Mesendoderm (in vitro differentiated cells): ENCODE data around the gene THSD4.

ENCODE experiments used
- DNase-seq: peaks from one replicate; pipeline ENCODE4 v3.0.0; 2013
- H2AK5ac ChIP-seq: 2 replicates; pipeline ENCODE4 v1.6.1; 2013; ENCODE audit warnings: low read length, inconsistent platforms
- H2BK120ac ChIP-seq: 2 replicates; pipeline ENCODE4 v1.6.1; 2013; ENCODE audit warnings: low read depth, mild to moderate bottlenecking, low read length, moderate library complexity, mixed read lengths
- H2BK15ac ChIP-seq: replicated peaks from 2 replicates; pipeline ENCODE4 v1.6.1; 2013; ENCODE audit warnings: low read depth, mild to moderate bottlenecking, moderate library complexity
- H2BK5ac ChIP-seq: 2 replicates; pipeline ENCODE4 v1.6.1; 2013; ENCODE audit warnings: low read length, inconsistent platforms
- H3K18ac ChIP-seq: 2 replicates; pipeline ENCODE4 v1.6.1; 2013; ENCODE audit warnings: mild to moderate bottlenecking, low read length, mixed read lengths
- H3K23ac ChIP-seq: one replicate; pipeline ENCODE4 v1.6.1; 2013; ENCODE audit warnings: low read length
- H3K27ac ChIP-seq: 2 replicates; pipeline ENCODE4 v1.5.1; 2013; ENCODE audit warnings: low read depth, mild to moderate bottlenecking, inconsistent platforms, low read length, moderate library complexity
- H3K27me3 ChIP-seq: 2 replicates; pipeline ENCODE4 v1.6.1; 2013; ENCODE audit warnings: low read length, control low read depth, mild to moderate bottlenecking, inconsistent platforms; ENCODE audit not compliant: insufficient read depth, poor library complexity
- H3K36me3 ChIP-seq: 2 replicates; pipeline ENCODE4 v1.6.1; 2013; ENCODE audit warnings: low read length, inconsistent platforms; ENCODE audit not compliant: control insufficient read depth, insufficient read depth
- H3K4ac ChIP-seq: one replicate; pipeline ENCODE4 v1.6.1; 2013; ENCODE audit warnings: low read depth, mild to moderate bottlenecking, low read length, moderate library complexity
- H3K4me1 ChIP-seq: 2 replicates; pipeline ENCODE4 v1.6.1; 2013; ENCODE audit warnings: low read depth, low read length, inconsistent platforms; ENCODE audit not compliant: control insufficient read depth
- H3K4me2 ChIP-seq: 2 replicates; pipeline ENCODE4 v1.6.1; 2013; ENCODE audit warnings: low read length
- H3K4me3 ChIP-seq: 2 replicates; pipeline ENCODE4 v1.5.1; 2013; ENCODE audit warnings: mild to moderate bottlenecking, low read length
- H3K56ac ChIP-seq: one replicate; pipeline ENCODE4 v1.6.1; 2013; ENCODE audit warnings: low read length
- H3K79me1 ChIP-seq: 2 replicates; pipeline ENCODE4 v1.6.1; 2013; ENCODE audit warnings: low read length, inconsistent platforms
- H3K79me2 ChIP-seq: 2 replicates; pipeline ENCODE4 v1.6.1; 2013; ENCODE audit warnings: mild to moderate bottlenecking, low read length; ENCODE audit not compliant: control insufficient read depth, insufficient read depth
- H3K9ac ChIP-seq: 2 replicates; pipeline ENCODE4 v1.6.1; 2013; ENCODE audit warnings: low read length, inconsistent platforms
- H4K5ac ChIP-seq: one replicate; pipeline ENCODE4 v1.6.1; 2013; ENCODE audit warnings: low read length
- H4K8ac ChIP-seq: one replicate; pipeline ENCODE4 v1.6.1; 2013; ENCODE audit warnings: low read depth, mild to moderate bottlenecking, control low read depth, low read length, moderate library complexity
- WGBS: extraction: QIAGEN DNeasy Blood & Tissue Kit; methylation state at CpG from one replicate; pipeline ENCODE4 v1.1.7; 2013; ENCODE audit warnings: low lambda C conversion rate, missing lambda C conversion rate; ENCODE audit not compliant: insufficient coverage; ENCODE audit errors: extremely low coverage; 5-methylcytosine and 5-hydroxymethylcytosine counted together

THSD4 gene

DNA sequence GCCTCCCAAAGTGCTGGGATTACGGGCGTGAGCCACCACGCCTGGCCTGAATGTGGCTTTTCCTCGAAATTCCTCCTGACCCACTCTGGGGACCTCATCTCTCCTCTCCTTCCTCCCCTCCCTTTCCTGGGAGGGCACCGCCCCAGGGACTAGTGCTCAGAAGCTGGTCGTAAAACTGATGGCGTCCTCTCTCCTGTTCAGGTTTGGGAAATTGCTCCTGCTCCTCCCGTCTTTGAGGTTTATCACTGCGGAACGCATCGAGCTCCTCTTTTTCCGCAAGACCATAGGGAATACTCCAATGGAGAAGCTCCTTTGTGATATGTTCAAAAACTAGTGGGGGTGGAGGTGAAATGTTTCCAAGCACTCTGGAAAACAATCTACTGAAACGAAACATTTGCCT, 702.1 kb downstream of the THSD4 start:
- Histone ChIP-seq H4K8ac (no peak overlapping the region), H2BK15ac (no peak overlapping the region), H3K79me2 (no peaks in the 10 kb centered on the region), H3K27ac (no peak overlapping the region), H3K4me1 (no peaks in the 10 kb centered on the region), H3K56ac (no peak overlapping the region), H4K5ac (no peak overlapping the region), H2BK120ac (no peak overlapping the region), H3K36me3 (no peaks in the 10 kb centered on the region), H3K4me3 (no peak overlapping the region), H3K79me1 (no peaks in the 10 kb centered on the region), H3K27me3 (no peaks in the 10 kb centered on the region), H2AK5ac (no peak overlapping the region), H2BK5ac (no peak overlapping the region), H3K9ac (no peak overlapping the region), H3K23ac (no peak overlapping the region), H3K4ac (no peak overlapping the region), H3K18ac (no peak overlapping the region), H3K4me2 (no peak overlapping the region)
- DNase-seq: no peak
- no CpG with 5 or more reads among the region's 13 CpGs for WGBS

DNA sequence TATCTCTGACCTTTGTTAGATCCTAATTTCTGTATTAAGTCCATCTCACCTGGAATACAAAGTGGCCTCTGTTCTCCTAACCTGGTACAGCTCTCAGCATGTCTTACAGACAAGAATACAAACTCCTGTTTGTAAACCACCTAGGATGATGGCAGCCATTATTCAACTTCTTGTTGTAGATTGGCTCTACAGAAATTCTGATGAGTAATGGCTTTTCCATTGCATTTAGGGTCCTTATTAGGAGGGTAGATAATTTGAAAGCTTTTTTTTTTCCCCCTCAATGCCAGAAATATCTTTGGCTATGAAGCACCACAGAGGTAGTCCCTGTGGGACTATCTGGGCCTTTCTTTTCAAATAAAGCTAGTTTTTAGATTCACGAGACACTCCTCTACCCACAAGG, 704.9 kb downstream of the THSD4 start:
- Histone ChIP-seq H3K9ac (no peak overlapping the region), H3K4me3 (no peak overlapping the region), H2BK120ac (no peak overlapping the region), H4K8ac (no peak overlapping the region), H3K27ac (no peak overlapping the region), H3K18ac (no peak overlapping the region), H3K56ac (no peak overlapping the region), H2BK5ac (no peak overlapping the region), H2BK15ac (no peak overlapping the region), H3K4ac (no peak overlapping the region), H4K5ac (no peak overlapping the region), H3K4me1 (no peaks in the 10 kb centered on the region), H3K36me3 (no peaks in the 10 kb centered on the region), H3K79me1 (no peaks in the 10 kb centered on the region), H3K27me3 (no peaks in the 10 kb centered on the region), H3K23ac (no peak overlapping the region), H3K79me2 (no peaks in the 10 kb centered on the region), H2AK5ac (no peak overlapping the region), H3K4me2 (no peak overlapping the region)
- no CpG with 5 or more reads among the region's 1 CpG for WGBS
- no peak for DNase-seq

DNA sequence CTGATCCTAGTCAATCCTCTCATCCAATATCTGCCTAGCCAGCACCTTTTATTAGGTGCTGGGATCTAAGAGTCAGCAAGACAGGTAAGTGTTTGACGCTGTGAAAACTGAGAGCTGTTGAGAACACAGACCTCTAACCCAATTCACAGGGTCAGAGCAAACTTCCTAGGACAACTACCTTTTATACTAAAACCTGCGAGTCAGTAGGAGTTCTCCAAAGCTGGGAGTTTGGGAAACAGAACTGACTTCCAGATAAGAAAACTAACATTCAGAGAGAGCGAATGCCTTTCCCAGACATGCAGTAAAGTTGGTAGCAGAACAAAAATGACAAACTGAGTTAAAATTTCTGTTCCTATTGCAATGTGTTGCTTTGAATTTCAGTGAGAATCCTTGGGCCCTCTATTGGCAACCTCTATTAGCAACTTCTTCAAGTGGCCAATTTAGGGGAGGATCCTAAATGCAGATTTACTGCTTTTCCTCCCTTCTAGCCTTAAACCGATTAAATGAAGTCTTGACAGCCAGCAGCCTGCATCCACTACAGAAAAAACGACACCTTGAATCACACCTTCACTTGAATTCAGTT, 706.4 kb downstream of the THSD4 start:
- Histone ChIP-seq H3K4me1 (no peaks in the 10 kb centered on the region), H2BK15ac (no peak overlapping the region), H4K5ac (no peak overlapping the region), H3K79me2 (no peaks in the 10 kb centered on the region), H3K4me3 (no peak overlapping the region), H3K4me2 (no peak overlapping the region), H3K79me1 (no peaks in the 10 kb centered on the region), H2BK5ac (no peak overlapping the region), H4K8ac (no peak overlapping the region), H3K23ac (no peak overlapping the region), H3K27me3 (no peaks in the 10 kb centered on the region), H3K9ac (no peak overlapping the region), H2BK120ac (no peak overlapping the region), H2AK5ac (no peak overlapping the region), H3K18ac (no peak overlapping the region), H3K4ac (no peak overlapping the region), H3K56ac (no peak overlapping the region), H3K36me3 (no peaks in the 10 kb centered on the region), H3K27ac (no peak overlapping the region)
- WGBS: no CpG with 5 or more reads among the region's 5 CpGs
- no peak for DNase-seq

DNA sequence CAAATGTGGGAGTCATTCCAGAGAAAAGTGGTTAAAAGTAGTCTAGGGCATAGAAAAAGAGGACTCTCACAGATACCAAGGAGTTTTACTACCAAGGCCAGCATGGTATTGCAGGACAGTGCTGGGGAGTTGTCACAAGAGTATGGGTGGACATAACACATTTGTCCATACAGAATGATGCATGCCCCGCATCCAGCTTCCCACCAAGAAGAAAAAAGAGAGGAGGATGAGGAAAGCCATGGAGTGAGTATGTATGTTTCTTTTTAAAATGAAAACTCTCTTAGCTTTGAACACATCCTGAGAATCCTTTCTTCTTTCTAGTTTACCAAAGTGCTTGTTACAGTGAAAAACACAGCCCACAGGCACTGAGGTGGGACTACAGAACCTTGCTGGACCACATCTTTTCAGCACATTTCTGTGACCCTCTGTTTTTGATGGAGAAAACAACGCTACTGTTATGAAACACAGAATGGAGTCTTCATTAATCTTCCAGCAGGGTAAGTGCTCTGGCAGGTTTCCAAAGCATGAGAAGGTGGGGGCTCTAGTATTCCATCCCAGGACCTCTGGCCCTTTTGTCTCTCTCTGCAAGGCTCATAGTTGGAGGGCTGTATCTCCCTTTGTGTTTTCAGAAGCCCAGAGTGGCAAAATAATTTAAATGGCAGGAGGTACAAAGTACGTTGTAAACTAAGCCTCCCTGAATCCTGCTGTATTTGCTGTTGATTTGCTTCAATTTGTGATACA, 707.8 kb downstream of the THSD4 start:
- Histone ChIP-seq H3K36me3 (no peaks in the 10 kb centered on the region), H3K4me3 (no peak overlapping the region), H3K23ac (no peak overlapping the region), H3K18ac (no peak overlapping the region), H3K56ac (no peak overlapping the region), H3K9ac (no peak overlapping the region), H3K79me2 (no peaks in the 10 kb centered on the region), H3K27ac (no peak overlapping the region), H4K8ac (no peak overlapping the region), H3K4me1 (no peaks in the 10 kb centered on the region), H2BK15ac (no peak overlapping the region), H2AK5ac (no peak overlapping the region), H2BK120ac (no peak overlapping the region), H3K79me1 (no peaks in the 10 kb centered on the region), H3K4ac (no peak overlapping the region), H3K4me2 (no peak overlapping the region), H2BK5ac (no peak overlapping the region), H4K5ac (no peak overlapping the region), H3K27me3 (no peaks in the 10 kb centered on the region)
- DNase-seq: no peak
- no CpG with 5 or more reads among the region's 3 CpGs for WGBS

DNA sequence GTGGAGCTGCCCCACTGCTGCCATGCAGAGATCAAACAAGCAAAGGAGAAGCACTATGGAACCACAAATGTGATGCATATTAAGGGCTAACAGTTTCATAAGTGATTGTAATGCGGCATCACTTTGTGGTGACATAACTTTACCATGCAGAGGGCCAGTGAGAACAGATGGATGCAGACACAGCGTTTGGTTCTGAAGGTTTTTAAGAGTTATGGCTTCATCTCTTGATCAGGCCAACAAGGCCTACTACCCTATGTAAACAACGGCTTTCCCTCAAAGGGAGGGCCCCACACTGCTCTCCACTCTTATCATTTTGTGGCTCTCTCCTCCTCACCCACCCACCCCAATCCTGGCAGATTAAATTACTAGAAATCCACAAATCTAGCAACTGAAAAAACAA, 708.5 kb downstream of the THSD4 start:
- Histone ChIP-seq H3K4me2 (no peak overlapping the region), H3K4ac (no peak overlapping the region), H3K27ac (no peak overlapping the region), H3K9ac (no peak overlapping the region), H2BK120ac (no peak overlapping the region), H3K27me3 (no peaks in the 10 kb centered on the region), H2BK5ac (no peak overlapping the region), H2AK5ac (no peak overlapping the region), H3K36me3 (no peaks in the 10 kb centered on the region), H3K79me1 (no peaks in the 10 kb centered on the region), H4K5ac (no peak overlapping the region), H3K23ac (no peak overlapping the region), H3K18ac (no peak overlapping the region), H3K4me1 (no peaks in the 10 kb centered on the region), H2BK15ac (no peak overlapping the region), H3K79me2 (no peaks in the 10 kb centered on the region), H3K56ac (no peak overlapping the region), H4K8ac (no peak overlapping the region), H3K4me3 (no peak overlapping the region)
- no CpG with 5 or more reads among the region's 3 CpGs for WGBS
- DNase-seq: no peak
